Measurements from ENCODE around the gene SETD1A. TPM values are rescaled to one million over a fixed set of nuclear protein-coding genes. Genes with fewer than 3 reads are reported as not detected.

SETD1A gene
- total and polyA plus RNA-seq, 9 of the 15 experiments (the other 6 are each of a cell fraction or from before 2014, with no cell fraction given) = 0.08 to 36.0 (median 4.2) TPM

DNA sequence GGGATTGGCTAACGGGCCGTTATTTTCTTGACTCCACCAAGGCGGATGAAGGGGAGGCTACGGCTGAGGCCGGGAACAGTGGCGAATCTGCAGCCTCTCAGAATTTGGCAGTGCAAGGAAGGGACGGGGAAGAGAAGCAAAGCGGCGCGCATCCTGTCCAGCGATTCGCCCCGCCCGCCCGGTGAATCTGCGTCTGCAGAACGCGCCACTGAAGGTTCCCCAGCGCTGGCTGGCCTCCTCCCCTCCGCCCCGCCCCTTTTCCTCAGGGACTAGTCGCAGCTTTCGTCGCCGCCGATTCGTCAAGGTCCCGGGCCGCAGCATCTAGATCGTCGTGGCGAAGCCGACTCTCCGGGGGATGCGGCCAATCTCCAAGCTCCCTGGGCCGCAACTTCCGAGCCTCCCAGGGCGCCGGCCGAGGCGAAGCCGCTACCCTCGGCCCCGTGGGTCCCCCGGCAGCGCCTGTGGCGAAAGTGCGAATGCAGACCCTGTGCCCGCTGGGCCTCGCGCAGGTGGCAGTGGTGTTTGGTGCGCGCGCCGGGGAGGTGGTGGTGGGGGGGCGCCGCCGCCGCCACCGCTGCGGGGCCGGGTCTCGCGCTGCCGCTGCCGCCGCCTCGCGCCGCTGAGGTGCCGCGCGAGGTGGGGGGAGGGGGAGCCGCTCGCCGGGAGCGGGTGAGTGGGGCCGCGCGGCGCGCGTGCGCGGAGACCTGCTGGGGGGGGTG, at the start of gene SETD1A (continued):
- TF ChIP-seq, protein P1, sequence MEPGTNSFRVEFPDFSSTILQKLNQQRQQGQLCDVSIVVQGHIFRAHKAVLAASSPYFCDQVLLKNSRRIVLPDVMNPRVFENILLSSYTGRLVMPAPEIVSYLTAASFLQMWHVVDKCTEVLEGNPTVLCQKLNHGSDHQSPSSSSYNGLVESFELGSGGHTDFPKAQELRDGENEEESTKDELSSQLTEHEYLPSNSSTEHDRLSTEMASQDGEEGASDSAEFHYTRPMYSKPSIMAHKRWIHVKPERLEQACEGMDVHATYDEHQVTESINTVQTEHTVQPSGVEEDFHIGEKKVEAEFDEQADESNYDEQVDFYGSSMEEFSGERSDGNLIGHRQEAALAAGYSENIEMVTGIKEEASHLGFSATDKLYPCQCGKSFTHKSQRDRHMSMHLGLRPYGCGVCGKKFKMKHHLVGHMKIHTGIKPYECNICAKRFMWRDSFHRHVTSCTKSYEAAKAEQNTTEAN (CRISPR knock-in tag; IDR thresholded peaks at IDR 0.05) = no peak
- TF ChIP-seq ZBTB9 (CRISPR knock-in tag; IDR thresholded peaks at IDR 0.05) = peak; percentile 69; the same call in 1 of the 2 replicates
- peak; percentile 77 for TF ChIP-seq NR2C1 (IDR thresholded peaks at IDR 0.05)
- peak; percentile 52 for TF ChIP-seq NR2C1 (tag; IDR thresholded peaks at IDR 0.05)
- TF ChIP-seq, protein P2, sequence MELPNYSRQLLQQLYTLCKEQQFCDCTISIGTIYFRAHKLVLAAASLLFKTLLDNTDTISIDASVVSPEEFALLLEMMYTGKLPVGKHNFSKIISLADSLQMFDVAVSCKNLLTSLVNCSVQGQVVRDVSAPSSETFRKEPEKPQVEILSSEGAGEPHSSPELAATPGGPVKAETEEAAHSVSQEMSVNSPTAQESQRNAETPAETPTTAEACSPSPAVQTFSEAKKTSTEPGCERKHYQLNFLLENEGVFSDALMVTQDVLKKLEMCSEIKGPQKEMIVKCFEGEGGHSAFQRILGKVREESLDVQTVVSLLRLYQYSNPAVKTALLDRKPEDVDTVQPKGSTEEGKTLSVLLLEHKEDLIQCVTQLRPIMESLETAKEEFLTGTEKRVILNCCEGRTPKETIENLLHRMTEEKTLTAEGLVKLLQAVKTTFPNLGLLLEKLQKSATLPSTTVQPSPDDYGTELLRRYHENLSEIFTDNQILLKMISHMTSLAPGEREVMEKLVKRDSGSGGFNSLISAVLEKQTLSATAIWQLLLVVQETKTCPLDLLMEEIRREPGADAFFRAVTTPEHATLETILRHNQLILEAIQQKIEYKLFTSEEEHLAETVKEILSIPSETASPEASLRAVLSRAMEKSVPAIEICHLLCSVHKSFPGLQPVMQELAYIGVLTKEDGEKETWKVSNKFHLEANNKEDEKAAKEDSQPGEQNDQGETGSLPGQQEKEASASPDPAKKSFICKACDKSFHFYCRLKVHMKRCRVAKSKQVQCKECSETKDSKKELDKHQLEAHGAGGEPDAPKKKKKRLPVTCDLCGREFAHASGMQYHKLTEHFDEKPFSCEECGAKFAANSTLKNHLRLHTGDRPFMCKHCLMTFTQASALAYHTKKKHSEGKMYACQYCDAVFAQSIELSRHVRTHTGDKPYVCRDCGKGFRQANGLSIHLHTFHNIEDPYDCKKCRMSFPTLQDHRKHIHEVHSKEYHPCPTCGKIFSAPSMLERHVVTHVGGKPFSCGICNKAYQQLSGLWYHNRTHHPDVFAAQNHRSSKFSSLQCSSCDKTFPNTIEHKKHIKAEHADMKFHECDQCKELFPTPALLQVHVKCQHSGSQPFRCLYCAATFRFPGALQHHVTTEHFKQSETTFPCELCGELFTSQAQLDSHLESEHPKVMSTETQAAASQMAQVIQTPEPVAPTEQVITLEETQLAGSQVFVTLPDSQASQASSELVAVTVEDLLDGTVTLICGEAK (IDR thresholded peaks at IDR 0.05) = peak; percentile 89
- TF ChIP-seq, protein P2 (CRISPR knock-in tag; IDR thresholded peaks at IDR 0.05) = no peak
- TF ChIP-seq CEBPB (tag; IDR thresholded peaks at IDR 0.05) = no peak
- TF ChIP-seq ZNF740 (CRISPR knock-in tag; IDR thresholded peaks at IDR 0.05) = peak; percentile 99
- TF ChIP-seq ZNF740 (tag; IDR thresholded peaks at IDR 0.05) = peak in 1 of 2 experiments; percentile 99; a peak in 2 of 4 replicates
- no peak for TF ChIP-seq FOXA1 (IDR thresholded peaks at IDR 0.05; ENCODE audit: borderline replicate concordance)
